PC-3 (cell line): ENCODE data around the gene SMARCD1. TPM values are rescaled to one million over a fixed set of nuclear protein-coding genes. Genes with fewer than 3 reads are reported as not detected.

Source experiments
- ATAC-seq: fragments of 200-7000 bp; cut with Tn5 transposase; 2 replicates; pipeline ENCODE4 v1.9.1; 2020; ENCODE audit warnings: mild to moderate bottlenecking, moderate library complexity
- BruUV-seq: library from RNA; stranded (reverse); fragments of 400-500 nt; replicated peaks from 2 replicates; lab custom pipeline; 2021; lab: Mats Ljungman, UMichigan
- CTCF ChIA-PET: fragments of 300-600 bp; sonication (Branson Sonifier 250); formaldehyde crosslinking; loops from one replicate; lab custom pipeline; 2022; ENCODE audit warnings: antibody characterized with exemption; lab: Charles Lee
- POLR2A ChIA-PET: fragments of 300-600 bp; sonication (Branson Sonifier 250); formaldehyde crosslinking; loops from one replicate; lab custom pipeline; 2022; ENCODE audit warnings: antibody characterized with exemption; ENCODE audit not compliant: unreplicated experiment; lab: Charles Lee
- DNase-seq: peaks from one replicate; pipeline ENCODE4 v3.0.0-alpha.2; 2015
- H2AFZ ChIP-seq: fragments of 300-600 bp; sonication (generic); 2 replicates; pipeline ENCODE4 v1.6.0; 2016; ENCODE audit warnings: antibody characterized with exemption, low read length
- H3F3A ChIP-seq: fragments of 300-600 bp; sonication (generic); one replicate; pipeline ENCODE4 v1.6.0; 2017; ENCODE audit warnings: antibody characterized with exemption, low read length, control low read depth, mild to moderate bottlenecking; ENCODE audit not compliant: unreplicated experiment
- H3K27ac ChIP-seq: fragments of 300-600 bp; sonication (generic); 2 replicates; pipeline ENCODE4 v1.5.1; 2016; ENCODE audit warnings: mild to moderate bottlenecking, low read length
- H3K27me3 ChIP-seq: fragments of 300-600 bp; sonication (generic); 2 replicates; pipeline ENCODE4 v1.6.1; 2016; ENCODE audit warnings: low read length, mixed read lengths
- H3K36me3 ChIP-seq: fragments of 300-600 bp; sonication (generic); 2 replicates; pipeline ENCODE4 v1.6.1; 2016; ENCODE audit warnings: low read depth, mixed run types, low read length, mixed read lengths
- H3K4me1 ChIP-seq: fragments of 300-600 bp; sonication (generic); 2 replicates; pipeline ENCODE4 v1.5.1; 2016; ENCODE audit warnings: low read length; ENCODE audit not compliant: insufficient read depth
- H3K4me2 ChIP-seq: fragments of 300-600 bp; sonication (generic); 2 replicates; pipeline ENCODE4 v1.6.0; 2016; ENCODE audit warnings: low read length
- H3K4me3 ChIP-seq: fragments of 300-600 bp; sonication (generic); 2 replicates; pipeline ENCODE4 v1.5.1; 2016; ENCODE audit warnings: mild to moderate bottlenecking, low read length, mixed read lengths
- H3K79me2 ChIP-seq: fragments of 300-600 bp; sonication (generic); 2 replicates; pipeline ENCODE4 v1.6.1; 2017; ENCODE audit warnings: low read length, mixed read lengths
- H3K9ac ChIP-seq: fragments of 300-600 bp; sonication (generic); 2 replicates; pipeline ENCODE4 v1.6.0; 2016; ENCODE audit warnings: mild to moderate bottlenecking, low read length
- H3K9me2 ChIP-seq: fragments of 300-600 bp; sonication (generic); replicated peaks from 2 replicates; pipeline ENCODE4 v1.6.1; 2016; ENCODE audit warnings: mixed run types, low read length, mixed read lengths
- H3K9me3 ChIP-seq: fragments of 300-600 bp; sonication (generic); 2 replicates; pipeline ENCODE4 v1.6.1; 2016; ENCODE audit warnings: low read length, mixed read lengths
- H4K20me1 ChIP-seq: fragments of 300-600 bp; sonication (generic); 2 replicates; pipeline ENCODE4 v1.6.1; 2016; ENCODE audit warnings: low read length, mixed read lengths
- CTCF ChIP-seq: fragments of 300-600 bp; sonication (generic); conservative IDR thresholded peaks from 2 replicates; pipeline ENCODE4 v1.5.1; 2017; ENCODE audit warnings: antibody characterized with exemption, low read depth, mild to moderate bottlenecking, low read length
- EZH2 ChIP-seq: fragments of 300-600 bp; sonication (generic); IDR thresholded peaks from one replicate; pipeline ENCODE4 v1.6.1; 2017; ENCODE audit warnings: antibody characterized with exemption, mild to moderate bottlenecking, low read length; ENCODE audit not compliant: unreplicated experiment
- EZH2phosphoT487 ChIP-seq: fragments of 300-600 bp; sonication (generic); IDR thresholded peaks from 2 replicates; pipeline ENCODE4 v1.6.1; 2018; ENCODE audit warnings: mild to moderate bottlenecking, antibody characterized with exemption, low read length, borderline replicate concordance
- intact Hi-C: fragments of 100-400 bp; cut with micrococcal nuclease; formaldehyde crosslinking; loops from 2 replicates; pipeline ENCODE4 v1.9.0; 2023
- total RNA-seq: library from RNA; depleted of rRNA; stranded (reverse); fragments of >200 nt; gene quantifications from 2 replicates; pipeline ENCODE4 v1.2.3, GENCODE V29; 2014

The SMARCD1 gene
- total RNA-seq, 1 experiment from 2014 or later = 105 TPM

- POLR2A ChIA-PET = interaction anchor here (0.5 to 0.6 kb wide), 3 partner anchors 20 to 118 kb away, joined by 3 read pairs; no protein-coding TSS in a partner anchor
- BruUV-seq = no TSS peak
Measured at GRCh38 chr12:50104417-50105366, 19.6 kb downstream of the SMARCD1 start.

GRCh38 chr12:50105913-50106450 is 20.8 kb downstream of the SMARCD1 start:
- ChIA-PET CTCF (interaction anchor here (0.6 kb wide), 1 partner anchor 125 kb away, joined by 12 read pairs; no protein-coding TSS in a partner anchor), POLR2A (interaction anchor here (0.5 kb wide), 1 partner anchor 75 kb away, joined by 3 read pairs; no protein-coding TSS in a partner anchor)
- no peak for DNase-seq
- H3F3A ChIP-seq = no peaks in the 10 kb centered on the region
- H3K4me3 ChIP-seq = no peak overlapping the region
- H3K9me2 ChIP-seq = no peaks in the 10 kb centered on the region
- H4K20me1 ChIP-seq = no peaks in the 10 kb centered on the region
- TF ChIP-seq EZH2 (no peak), CTCF (no peak), EZH2phosphoT487 (no peak)
- no peak for ATAC-seq
- no peak overlapping the region for H3K27ac ChIP-seq
- BruUV-seq = no TSS peak
- no peak overlapping the region for H2AFZ ChIP-seq
- peaks cover 7% of the 10 kb centered on the region for H3K36me3 ChIP-seq
- intact Hi-C loops = no loop called here
- no peaks in the 10 kb centered on the region for H3K27me3 ChIP-seq
- peaks cover 6% of the 10 kb centered on the region; the same call in 1 of the 2 replicates for H3K4me1 ChIP-seq
- H3K9ac ChIP-seq = no peak overlapping the region
- no peak overlapping the region for H3K4me2 ChIP-seq
- no peaks in the 10 kb centered on the region for H3K9me3 ChIP-seq
- no peaks in the 10 kb centered on the region for H3K79me2 ChIP-seq

More at GRCh38 chr12:50104417-50105366, 19.6 kb downstream of the SMARCD1 start:
- no peaks in the 10 kb centered on the region for H3K27me3 ChIP-seq
- no peaks in the 10 kb centered on the region for H3F3A ChIP-seq
- CTCF ChIA-PET = interaction anchor here (0.6 to 1.2 kb wide), 2 partner anchors 17 to 225 kb away, joined by 3 read pairs; no protein-coding TSS in a partner anchor
- no peak overlapping the region for H3K27ac ChIP-seq
- no peak overlapping the region for H2AFZ ChIP-seq
- no peak for ATAC-seq
- no peaks in the 10 kb centered on the region for H4K20me1 ChIP-seq
- H3K79me2 ChIP-seq = no peaks in the 10 kb centered on the region
- no peaks in the 10 kb centered on the region for H3K9me2 ChIP-seq
- H3K9ac ChIP-seq = no peak overlapping the region
- H3K4me2 ChIP-seq = no peak overlapping the region
- no peak for DNase-seq
- H3K36me3 ChIP-seq = peaks cover 7% of the 10 kb centered on the region
- intact Hi-C loops = no loop called here
- H3K4me3 ChIP-seq = no peak overlapping the region
- H3K9me3 ChIP-seq = no peaks in the 10 kb centered on the region
- TF ChIP-seq CTCF (no peak), EZH2 (no peak), EZH2phosphoT487 (no peak)
- H3K4me1 ChIP-seq = peaks cover 4% of the 10 kb centered on the region; the same call in 1 of the 2 replicates
